PFSK-1 (cell line): ENCODE measurements around the gene HPDL.
A peak's percentile ranks its signal among the peaks of the same experiment; 100 is the strongest.

Source experiments
- FOXP2 ChIP-seq: optimal IDR thresholded peaks from 2 replicates; pipeline ENCODE3; 2011; ENCODE audit warnings: borderline replicate concordance, control low read depth, inconsistent platforms; ENCODE audit not compliant: insufficient read depth; ENCODE audit errors: extremely low read length, extremely low read depth
- POLR2AphosphoS5 ChIP-seq: IDR thresholded peaks from 2 replicates; pipeline ENCODE4 v1.6.1; 2012; ENCODE audit warnings: low read depth, mild to moderate bottlenecking, control low read depth, low read length, moderate library complexity
- SIN3A ChIP-seq: IDR thresholded peaks from 2 replicates; pipeline ENCODE4 v1.6.1; 2012; ENCODE audit warnings: mild to moderate bottlenecking, low read length, moderate library complexity, borderline replicate concordance; ENCODE audit not compliant: insufficient read depth
- TAF1 ChIP-seq: IDR thresholded peaks from 2 replicates; pipeline ENCODE4 v1.6.1; 2012; ENCODE audit warnings: low read length, control low read depth, borderline replicate concordance; ENCODE audit not compliant: insufficient read depth
- TF ChIP-seq, protein P1 (sequence below), 2 experiments: IDR thresholded peaks; 2 replicates each; pipeline versions ENCODE4 v1.6.1 to v1.8.0; 2011 to 2012; ENCODE audit warnings: low read depth in 2 of 2, low read length in 2 of 2, control low read depth in 1 of 2, inconsistent platforms in 1 of 2, mild to moderate bottlenecking in 1 of 2, moderate library complexity in 1 of 2; ENCODE audit not compliant: insufficient read depth in 1 of 2

GRCh38 chr1:45339789-45340558 lies 13.3 kb downstream of the HPDL start, which contains the start of the genes MUTYH and TOE1:
- TF ChIP-seq POLR2AphosphoS5 (peak; percentile 65; the same call in 1 of the 2 replicates), TAF1 (peak; percentile 84; the same call in 1 of the 2 replicates), SIN3A (no peak), FOXP2 (peak; percentile 79)
- TF ChIP-seq, protein P1, sequence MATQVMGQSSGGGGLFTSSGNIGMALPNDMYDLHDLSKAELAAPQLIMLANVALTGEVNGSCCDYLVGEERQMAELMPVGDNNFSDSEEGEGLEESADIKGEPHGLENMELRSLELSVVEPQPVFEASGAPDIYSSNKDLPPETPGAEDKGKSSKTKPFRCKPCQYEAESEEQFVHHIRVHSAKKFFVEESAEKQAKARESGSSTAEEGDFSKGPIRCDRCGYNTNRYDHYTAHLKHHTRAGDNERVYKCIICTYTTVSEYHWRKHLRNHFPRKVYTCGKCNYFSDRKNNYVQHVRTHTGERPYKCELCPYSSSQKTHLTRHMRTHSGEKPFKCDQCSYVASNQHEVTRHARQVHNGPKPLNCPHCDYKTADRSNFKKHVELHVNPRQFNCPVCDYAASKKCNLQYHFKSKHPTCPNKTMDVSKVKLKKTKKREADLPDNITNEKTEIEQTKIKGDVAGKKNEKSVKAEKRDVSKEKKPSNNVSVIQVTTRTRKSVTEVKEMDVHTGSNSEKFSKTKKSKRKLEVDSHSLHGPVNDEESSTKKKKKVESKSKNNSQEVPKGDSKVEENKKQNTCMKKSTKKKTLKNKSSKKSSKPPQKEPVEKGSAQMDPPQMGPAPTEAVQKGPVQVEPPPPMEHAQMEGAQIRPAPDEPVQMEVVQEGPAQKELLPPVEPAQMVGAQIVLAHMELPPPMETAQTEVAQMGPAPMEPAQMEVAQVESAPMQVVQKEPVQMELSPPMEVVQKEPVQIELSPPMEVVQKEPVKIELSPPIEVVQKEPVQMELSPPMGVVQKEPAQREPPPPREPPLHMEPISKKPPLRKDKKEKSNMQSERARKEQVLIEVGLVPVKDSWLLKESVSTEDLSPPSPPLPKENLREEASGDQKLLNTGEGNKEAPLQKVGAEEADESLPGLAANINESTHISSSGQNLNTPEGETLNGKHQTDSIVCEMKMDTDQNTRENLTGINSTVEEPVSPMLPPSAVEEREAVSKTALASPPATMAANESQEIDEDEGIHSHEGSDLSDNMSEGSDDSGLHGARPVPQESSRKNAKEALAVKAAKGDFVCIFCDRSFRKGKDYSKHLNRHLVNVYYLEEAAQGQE (IDR thresholded peaks at IDR 0.05; ENCODE audit: insufficient read depth in 1 of 2, low read depth in 2 of 2, low read length in 2 of 2): no peak
